ENCODE measurements around the gene LEFTY2.

Gene LEFTY2

DNA sequence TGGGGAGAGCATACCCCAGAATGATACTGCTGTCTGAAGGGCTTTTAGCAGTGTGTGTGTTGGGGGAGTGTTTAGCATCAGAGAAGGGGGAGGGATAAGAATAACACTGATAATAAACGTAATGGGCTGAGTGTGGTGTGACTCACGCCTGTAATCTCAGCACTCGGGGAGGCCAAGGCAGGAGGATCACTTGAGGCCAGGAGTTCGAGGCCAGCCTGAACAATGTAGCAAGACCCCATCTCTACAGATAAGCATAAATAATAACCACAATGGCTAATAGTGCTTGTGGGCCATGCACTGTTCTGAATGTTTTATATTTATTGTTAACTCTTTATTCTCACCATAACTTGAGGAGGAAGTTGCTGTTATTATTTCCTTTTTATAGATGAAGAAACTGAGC lies 2.6 kb upstream of the LEFTY2 start:
- TF ChIP-seq ARNTL (CRISPR knock-in tag; IDR thresholded peaks at IDR 0.05; ENCODE audit: borderline replicate concordance, low read depth) (no peak), OSR1 (CRISPR knock-in tag; IDR thresholded peaks at IDR 0.05) (no peak), CSDC2 (CRISPR knock-in tag; IDR thresholded peaks at IDR 0.05) (no peak), RARB (CRISPR knock-in tag; IDR thresholded peaks at IDR 0.05) (no peak), SNAI2 (CRISPR knock-in tag; IDR thresholded peaks at IDR 0.05) (no peak), ZNF565 (CRISPR knock-in tag; conservative IDR thresholded peaks at IDR 0.05; ENCODE audit: low read depth) (no peak), ZNF8 (CRISPR knock-in tag; IDR thresholded peaks at IDR 0.05) (no peak), BACH2 (CRISPR knock-in tag; IDR thresholded peaks at IDR 0.05; ENCODE audit: borderline replicate concordance) (no peak), ESRRG (CRISPR knock-in tag; IDR thresholded peaks at IDR 0.05) (no peak), TOX (CRISPR knock-in tag; IDR thresholded peaks at IDR 0.05; ENCODE audit: borderline replicate concordance) (no peak), ZNF70 (CRISPR knock-in tag; IDR thresholded peaks at IDR 0.05) (no peak), GLIS3 (CRISPR knock-in tag; IDR thresholded peaks at IDR 0.05) (no peak)
- TF ChIP-seq, protein P1, sequence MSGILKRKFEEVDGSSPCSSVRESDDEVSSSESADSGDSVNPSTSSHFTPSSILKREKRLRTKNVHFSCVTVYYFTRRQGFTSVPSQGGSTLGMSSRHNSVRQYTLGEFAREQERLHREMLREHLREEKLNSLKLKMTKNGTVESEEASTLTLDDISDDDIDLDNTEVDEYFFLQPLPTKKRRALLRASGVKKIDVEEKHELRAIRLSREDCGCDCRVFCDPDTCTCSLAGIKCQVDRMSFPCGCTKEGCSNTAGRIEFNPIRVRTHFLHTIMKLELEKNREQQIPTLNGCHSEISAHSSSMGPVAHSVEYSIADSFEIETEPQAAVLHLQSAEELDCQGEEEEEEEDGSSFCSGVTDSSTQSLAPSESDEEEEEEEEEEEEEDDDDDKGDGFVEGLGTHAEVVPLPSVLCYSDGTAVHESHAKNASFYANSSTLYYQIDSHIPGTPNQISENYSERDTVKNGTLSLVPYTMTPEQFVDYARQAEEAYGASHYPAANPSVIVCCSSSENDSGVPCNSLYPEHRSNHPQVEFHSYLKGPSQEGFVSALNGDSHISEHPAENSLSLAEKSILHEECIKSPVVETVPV (CRISPR knock-in tag; IDR thresholded peaks at IDR 0.05): no peak
- TF ChIP-seq, protein P2, sequence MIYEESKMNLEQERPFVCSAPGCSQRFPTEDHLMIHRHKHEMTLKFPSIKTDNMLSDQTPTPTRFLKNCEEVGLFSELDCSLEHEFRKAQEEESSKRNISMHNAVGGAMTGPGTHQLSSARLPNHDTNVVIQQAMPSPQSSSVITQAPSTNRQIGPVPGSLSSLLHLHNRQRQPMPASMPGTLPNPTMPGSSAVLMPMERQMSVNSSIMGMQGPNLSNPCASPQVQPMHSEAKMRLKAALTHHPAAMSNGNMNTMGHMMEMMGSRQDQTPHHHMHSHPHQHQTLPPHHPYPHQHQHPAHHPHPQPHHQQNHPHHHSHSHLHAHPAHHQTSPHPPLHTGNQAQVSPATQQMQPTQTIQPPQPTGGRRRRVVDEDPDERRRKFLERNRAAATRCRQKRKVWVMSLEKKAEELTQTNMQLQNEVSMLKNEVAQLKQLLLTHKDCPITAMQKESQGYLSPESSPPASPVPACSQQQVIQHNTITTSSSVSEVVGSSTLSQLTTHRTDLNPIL (CRISPR knock-in tag; IDR thresholded peaks at IDR 0.05; ENCODE audit: low read depth): no peak
- TF ChIP-seq, protein P3, sequence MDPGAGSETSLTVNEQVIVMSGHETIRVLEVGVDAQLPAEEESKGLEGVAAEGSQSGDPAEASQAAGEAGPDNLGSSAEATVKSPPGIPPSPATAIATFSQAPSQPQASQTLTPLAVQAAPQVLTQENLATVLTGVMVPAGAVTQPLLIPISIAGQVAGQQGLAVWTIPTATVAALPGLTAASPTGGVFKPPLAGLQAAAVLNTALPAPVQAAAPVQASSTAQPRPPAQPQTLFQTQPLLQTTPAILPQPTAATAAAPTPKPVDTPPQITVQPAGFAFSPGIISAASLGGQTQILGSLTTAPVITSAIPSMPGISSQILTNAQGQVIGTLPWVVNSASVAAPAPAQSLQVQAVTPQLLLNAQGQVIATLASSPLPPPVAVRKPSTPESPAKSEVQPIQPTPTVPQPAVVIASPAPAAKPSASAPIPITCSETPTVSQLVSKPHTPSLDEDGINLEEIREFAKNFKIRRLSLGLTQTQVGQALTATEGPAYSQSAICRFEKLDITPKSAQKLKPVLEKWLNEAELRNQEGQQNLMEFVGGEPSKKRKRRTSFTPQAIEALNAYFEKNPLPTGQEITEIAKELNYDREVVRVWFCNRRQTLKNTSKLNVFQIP (CRISPR knock-in tag; IDR thresholded peaks at IDR 0.05; ENCODE audit: borderline replicate concordance, low read depth): no peak
- no peak for ATAC-seq

DNA sequence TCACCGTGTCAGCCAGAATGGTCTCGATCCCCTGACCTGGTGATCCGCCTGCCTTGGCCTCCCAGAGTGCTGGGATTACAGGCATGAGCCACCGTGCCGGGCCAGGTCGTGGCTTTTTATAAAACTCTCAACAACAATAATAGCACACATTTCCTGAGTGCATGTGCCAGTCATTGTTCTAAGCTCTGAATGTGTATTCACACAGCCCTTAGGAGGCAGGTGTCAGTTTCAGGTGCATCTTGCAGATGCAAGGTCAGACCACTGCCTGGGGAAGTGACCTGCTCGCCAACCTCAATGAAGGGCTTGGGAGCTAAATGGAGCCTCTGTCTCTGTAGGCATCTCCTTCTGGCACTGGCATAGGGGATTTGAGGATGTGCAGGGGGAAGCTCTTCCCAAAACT lies 1.6 kb upstream of the LEFTY2 start:
- ATAC-seq: no peak
- TF ChIP-seq RARB (CRISPR knock-in tag; IDR thresholded peaks at IDR 0.05) (no peak), ESRRG (CRISPR knock-in tag; IDR thresholded peaks at IDR 0.05) (no peak), ZNF70 (CRISPR knock-in tag; IDR thresholded peaks at IDR 0.05) (no peak), ZNF8 (CRISPR knock-in tag; IDR thresholded peaks at IDR 0.05) (no peak), GLIS3 (CRISPR knock-in tag; IDR thresholded peaks at IDR 0.05) (no peak), PPARA (CRISPR knock-in tag; IDR thresholded peaks at IDR 0.05; ENCODE audit: borderline replicate concordance) (no peak), TCF4 (CRISPR knock-in tag; IDR thresholded peaks at IDR 0.05; ENCODE audit: borderline replicate concordance) (no peak), TOX (CRISPR knock-in tag; IDR thresholded peaks at IDR 0.05; ENCODE audit: borderline replicate concordance) (no peak)
- TF ChIP-seq, protein P4, sequence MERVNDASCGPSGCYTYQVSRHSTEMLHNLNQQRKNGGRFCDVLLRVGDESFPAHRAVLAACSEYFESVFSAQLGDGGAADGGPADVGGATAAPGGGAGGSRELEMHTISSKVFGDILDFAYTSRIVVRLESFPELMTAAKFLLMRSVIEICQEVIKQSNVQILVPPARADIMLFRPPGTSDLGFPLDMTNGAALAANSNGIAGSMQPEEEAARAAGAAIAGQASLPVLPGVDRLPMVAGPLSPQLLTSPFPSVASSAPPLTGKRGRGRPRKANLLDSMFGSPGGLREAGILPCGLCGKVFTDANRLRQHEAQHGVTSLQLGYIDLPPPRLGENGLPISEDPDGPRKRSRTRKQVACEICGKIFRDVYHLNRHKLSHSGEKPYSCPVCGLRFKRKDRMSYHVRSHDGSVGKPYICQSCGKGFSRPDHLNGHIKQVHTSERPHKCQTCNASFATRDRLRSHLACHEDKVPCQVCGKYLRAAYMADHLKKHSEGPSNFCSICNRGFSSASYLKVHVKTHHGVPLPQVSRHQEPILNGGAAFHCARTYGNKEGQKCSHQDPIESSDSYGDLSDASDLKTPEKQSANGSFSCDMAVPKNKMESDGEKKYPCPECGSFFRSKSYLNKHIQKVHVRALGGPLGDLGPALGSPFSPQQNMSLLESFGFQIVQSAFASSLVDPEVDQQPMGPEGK (CRISPR knock-in tag; IDR thresholded peaks at IDR 0.05; ENCODE audit: borderline replicate concordance): no peak
- TF ChIP-seq, protein P5, sequence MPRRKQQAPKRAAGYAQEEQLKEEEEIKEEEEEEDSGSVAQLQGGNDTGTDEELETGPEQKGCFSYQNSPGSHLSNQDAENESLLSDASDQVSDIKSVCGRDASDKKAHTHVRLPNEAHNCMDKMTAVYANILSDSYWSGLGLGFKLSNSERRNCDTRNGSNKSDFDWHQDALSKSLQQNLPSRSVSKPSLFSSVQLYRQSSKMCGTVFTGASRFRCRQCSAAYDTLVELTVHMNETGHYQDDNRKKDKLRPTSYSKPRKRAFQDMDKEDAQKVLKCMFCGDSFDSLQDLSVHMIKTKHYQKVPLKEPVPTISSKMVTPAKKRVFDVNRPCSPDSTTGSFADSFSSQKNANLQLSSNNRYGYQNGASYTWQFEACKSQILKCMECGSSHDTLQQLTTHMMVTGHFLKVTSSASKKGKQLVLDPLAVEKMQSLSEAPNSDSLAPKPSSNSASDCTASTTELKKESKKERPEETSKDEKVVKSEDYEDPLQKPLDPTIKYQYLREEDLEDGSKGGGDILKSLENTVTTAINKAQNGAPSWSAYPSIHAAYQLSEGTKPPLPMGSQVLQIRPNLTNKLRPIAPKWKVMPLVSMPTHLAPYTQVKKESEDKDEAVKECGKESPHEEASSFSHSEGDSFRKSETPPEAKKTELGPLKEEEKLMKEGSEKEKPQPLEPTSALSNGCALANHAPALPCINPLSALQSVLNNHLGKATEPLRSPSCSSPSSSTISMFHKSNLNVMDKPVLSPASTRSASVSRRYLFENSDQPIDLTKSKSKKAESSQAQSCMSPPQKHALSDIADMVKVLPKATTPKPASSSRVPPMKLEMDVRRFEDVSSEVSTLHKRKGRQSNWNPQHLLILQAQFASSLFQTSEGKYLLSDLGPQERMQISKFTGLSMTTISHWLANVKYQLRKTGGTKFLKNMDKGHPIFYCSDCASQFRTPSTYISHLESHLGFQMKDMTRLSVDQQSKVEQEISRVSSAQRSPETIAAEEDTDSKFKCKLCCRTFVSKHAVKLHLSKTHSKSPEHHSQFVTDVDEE (CRISPR knock-in tag; IDR thresholded peaks at IDR 0.05): no peak

DNA sequence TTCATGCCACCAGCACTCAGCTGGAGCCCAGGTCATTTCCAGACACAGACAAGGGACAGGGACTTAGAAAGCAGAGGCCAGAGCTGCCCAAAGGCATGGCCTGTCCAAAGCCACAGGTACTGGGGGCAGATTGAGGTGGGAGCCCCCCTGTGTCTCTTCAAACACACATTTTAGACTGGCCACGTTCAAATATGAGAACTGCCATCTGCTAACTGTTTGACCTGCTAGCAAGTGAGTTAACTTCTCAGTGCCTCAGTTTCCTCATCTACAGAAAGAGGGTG lies 862 bp upstream of the LEFTY2 start:
- ATAC-seq: no peak
- no peak for TF ChIP-seq CSDC2 (CRISPR knock-in tag; IDR thresholded peaks at IDR 0.05)
- no peak for TF ChIP-seq ZC3H10 (CRISPR knock-in tag; IDR thresholded peaks at IDR 0.05)
- no peak for TF ChIP-seq ZNF70 (CRISPR knock-in tag; IDR thresholded peaks at IDR 0.05)
- TF ChIP-seq, protein P3 (CRISPR knock-in tag; IDR thresholded peaks at IDR 0.05; ENCODE audit: borderline replicate concordance, low read depth): no peak
- no peak for TF ChIP-seq ZFP30 (CRISPR knock-in tag; IDR thresholded peaks at IDR 0.05)
- TF ChIP-seq, protein P5 (CRISPR knock-in tag; IDR thresholded peaks at IDR 0.05): no peak
- no peak for TF ChIP-seq OSR1 (CRISPR knock-in tag; IDR thresholded peaks at IDR 0.05)
